C4-2B (cell line): Measurements from ENCODE around the gene PARD3.
"Not testable (repeated sequence)": the region's sequence is repeated elsewhere in the genome, so short reads cannot be mapped to it uniquely, and the experiment has no call there.

Source experiments
- H3K27ac ChIP-seq: fragments of 450-650 bp; 2 replicates; pipeline ENCODE4 v1.5.1; 2017
- CTCF ChIP-seq: fragments of 450-650 bp; conservative IDR thresholded peaks from 2 replicates; pipeline ENCODE4 v1.5.1; 2017; ENCODE audit warnings: mild to moderate bottlenecking
- ZFX ChIP-seq: fragments of 450-650 bp; IDR thresholded peaks from 2 replicates; pipeline ENCODE4 v1.6.1; 2017

PARD3 gene

DNA sequence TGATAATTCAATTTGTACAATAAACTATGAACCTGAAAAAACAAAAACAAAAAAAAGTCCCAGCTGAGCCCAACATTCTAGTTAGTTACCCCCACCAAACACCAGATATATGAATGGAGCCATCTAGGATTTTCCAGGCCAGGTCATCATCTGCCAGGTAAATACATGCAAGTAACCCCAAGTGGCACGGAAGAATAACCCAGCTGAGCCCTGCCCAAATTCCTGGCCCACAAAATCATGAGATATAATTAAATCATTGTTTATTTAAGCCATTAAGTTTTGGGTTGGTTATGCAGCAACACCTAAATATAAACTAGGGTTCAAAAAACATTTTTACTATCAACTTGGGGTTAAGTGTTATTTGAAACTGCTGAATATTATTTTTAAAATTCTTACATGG lies 19.0 kb downstream of the PARD3 start:
- H3K27ac ChIP-seq, result no peak overlapping the region
- no peak for TF ChIP-seq ZFX
- no peak for TF ChIP-seq CTCF

DNA sequence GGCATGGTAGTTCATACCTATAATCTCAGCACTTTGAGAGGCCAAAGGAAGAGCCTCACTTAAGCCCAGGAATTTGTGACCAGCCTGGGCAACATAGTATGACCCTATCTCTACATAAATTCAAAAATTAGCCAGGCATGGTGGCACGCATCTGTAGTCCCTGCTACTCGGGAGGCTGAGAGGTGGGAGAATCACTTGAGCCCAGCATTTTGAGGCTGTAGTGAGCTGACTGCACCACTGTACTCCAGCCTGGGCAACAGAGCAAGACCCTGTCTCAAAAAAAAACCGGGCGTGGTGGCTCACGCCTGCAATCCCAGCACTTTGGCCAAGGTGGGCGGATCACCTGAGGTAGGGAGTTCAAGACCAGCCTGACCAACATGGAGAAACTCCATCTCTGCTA lies 19.8 kb downstream of the PARD3 start:
- no peak for TF ChIP-seq ZFX
- TF ChIP-seq CTCF, result no peak
- no peak overlapping the region for H3K27ac ChIP-seq

- TF ChIP-seq CTCF, result no peak
- no peak for TF ChIP-seq ZFX
These were observed 20.3 kb downstream of the PARD3 start for GRCh38 chr10:34794835-34795234.

DNA sequence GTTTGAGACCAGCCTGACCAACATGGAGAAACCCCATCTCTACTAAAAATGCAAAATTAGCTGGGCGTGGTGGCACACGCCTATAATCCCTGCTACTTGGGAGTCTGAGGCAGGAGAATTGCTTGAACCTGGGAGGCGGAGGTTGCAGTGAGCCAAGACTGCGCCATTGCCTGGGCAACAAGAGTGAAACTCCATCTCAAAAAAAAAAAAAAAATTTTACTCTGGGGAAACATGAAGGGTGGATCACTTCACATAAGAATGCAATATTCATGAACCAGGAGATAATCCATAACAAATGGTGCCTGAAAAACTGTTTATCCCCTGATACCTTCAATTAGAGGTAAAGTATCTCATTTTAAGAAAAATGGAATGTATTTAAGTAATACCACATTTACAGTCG lies 21.5 kb downstream of the PARD3 start:
- not testable (repeated sequence) for H3K27ac ChIP-seq

More at GRCh38 chr10:34794835-34795234, 20.3 kb downstream of the PARD3 start:
- H3K27ac ChIP-seq, result no peak overlapping the region

DNA sequence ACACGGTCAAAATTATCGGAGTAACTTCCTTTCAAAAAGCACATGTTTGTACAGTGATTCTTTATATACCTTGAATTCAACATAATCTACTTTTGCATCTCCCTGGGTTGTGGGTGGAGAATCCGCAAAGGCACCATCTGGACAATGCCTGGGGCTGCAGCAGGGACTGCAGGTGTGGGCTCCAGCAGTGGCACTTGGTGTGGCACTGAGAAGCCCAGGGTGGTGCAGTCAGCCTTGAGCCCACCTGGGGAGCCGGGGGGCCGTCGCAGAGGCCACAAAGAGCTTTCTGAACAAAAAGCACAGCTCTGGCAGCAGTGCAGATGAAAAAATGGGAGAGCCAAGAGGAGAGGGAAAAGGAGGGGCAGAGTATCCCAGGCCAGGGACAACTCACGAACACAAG lies 22.2 kb downstream of the PARD3 start:
- H3K27ac ChIP-seq, result no peak overlapping the region

GRCh38 chr10:34791947-34792346 lies 23.1 kb downstream of the PARD3 start:
- TF ChIP-seq CTCF (no peak), ZFX (no peak)
- no peak overlapping the region for H3K27ac ChIP-seq

More for the DNA sequence above, 22.2 kb downstream of the PARD3 start:
- TF ChIP-seq CTCF (no peak), ZFX (no peak)

- no peak overlapping the region for H3K27ac ChIP-seq
- TF ChIP-seq CTCF, result no peak
- no peak for TF ChIP-seq ZFX
These were observed 23.9 kb downstream of the PARD3 start for GRCh38 chr10:34791228-34791627.

DNA sequence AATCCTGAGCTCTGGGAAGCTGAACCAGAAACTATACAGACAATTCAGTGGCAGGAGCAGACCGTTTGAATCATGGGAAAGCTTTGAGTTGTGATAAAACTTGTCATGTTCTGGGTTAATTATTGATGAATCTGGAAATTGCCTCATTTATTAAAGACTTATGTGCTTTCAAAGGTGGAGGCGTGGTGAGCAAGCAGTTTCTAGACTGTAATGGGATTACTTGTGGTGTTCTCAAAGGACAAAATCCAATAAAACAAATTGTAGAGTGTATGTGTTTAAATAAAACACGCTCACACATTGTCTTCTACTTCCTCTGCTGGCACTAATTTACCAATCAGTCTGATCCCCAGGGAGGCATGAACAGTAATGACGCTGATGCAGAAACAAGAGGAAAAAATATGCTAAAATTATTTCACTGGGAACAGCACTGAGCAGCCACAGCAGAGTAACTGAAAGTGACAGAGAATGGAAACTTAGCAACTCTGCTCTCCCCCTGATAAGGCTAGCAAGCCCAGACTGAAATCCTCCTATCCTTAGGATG lies 25.1 kb downstream of the PARD3 start:
- H3K27ac ChIP-seq, result no peak overlapping the region
- TF ChIP-seq ZFX, result no peak
